Naive thymus-derived CD4-positive, alpha-beta T cell (primary cell): Measurements from ENCODE around the gene TDRD1. TPM values are rescaled to one million over a fixed set of nuclear protein-coding genes. Genes with fewer than 3 reads are reported as not detected.

ENCODE experiments used
- polyA plus RNA-seq, 2 donors: library from polyadenylated mRNA; unstranded; fragments of 300-500 nt; fragmentation: Illumina TruSeq; gene quantifications; one replicate each; pipeline ENCODE4 v1.2.3, GENCODE V29; 2021
- total RNA-seq, 6 experiments: library from RNA in 5 of 6; stranded (reverse) in 5 of 6; gene quantifications; 1 replicate in 5 of 6; 2 replicates in 1 of 6; pipeline ENCODE4 v1.2.3 and lab custom pipeline; 2021 to 2026

TDRD1 gene
- total and polyA plus RNA-seq, 7 experiments from 2014 or later = 0.05 to 0.49 (median 0.25) TPM; not detected in 1

Other genes with a start within 250 kb of the TDRD1 start
- under 1 TPM in 2 of 5 experiments, not detected in 3; 0.29 to 0.64 TPM for gene ADRB1, start 135.5 kb upstream of the TDRD1 start, total RNA-seq
- not detected for gene ADRB1, start 135.5 kb upstream of the TDRD1 start, polyA plus RNA-seq
- gene CCDC186, start 5.2 kb upstream of the TDRD1 start, total RNA-seq = 10 to 100 TPM; 18.6 to 42.9 (median 34.5) TPM
- 10 to 100 TPM; 20.8 to 22.0 TPM for gene CCDC186, start 5.2 kb upstream of the TDRD1 start, polyA plus RNA-seq
- under 1 TPM in 2 of 5 experiments, not detected in 3; 0.11 to 0.27 TPM for gene VWA2, start 59.9 kb downstream of the TDRD1 start, total RNA-seq
- not detected for gene VWA2, start 59.9 kb downstream of the TDRD1 start, polyA plus RNA-seq
- 1 to 10 TPM in 3 of 5 experiments, under 1 TPM in 2; 0.56 to 3.0 (median 1.5) TPM for gene AFAP1L2, start 225.1 kb downstream of the TDRD1 start, total RNA-seq
- gene AFAP1L2, start 225.1 kb downstream of the TDRD1 start, polyA plus RNA-seq = 1 to 10 TPM in 1 of 2 donors, under 1 TPM in 1; 0.66 to 1.6 TPM